Pancreas (tissue), 10 donors: ENCODE data around the gene CAMK2B. TPM values are rescaled to one million over a fixed set of nuclear protein-coding genes. Genes with fewer than 3 reads are reported as not detected.

Experiments
- ATAC-seq, 4 donors: fragments of 200-7000 bp; cut with Tn5 transposase; one replicate each; pipeline versions ENCODE4 v1.8.0 to v1.9.1; 2020; ENCODE audit warnings: mild to moderate bottlenecking in 4 of 4, moderate library complexity in 4 of 4
- DNase-seq, 6 donors: peaks; one replicate each; pipeline ENCODE4 v3.0.0-alpha.2; 2020
- FAIRE-seq: peaks from 2 replicates; lab custom pipeline; 2012; peaks lifted over from hg19 to GRCh38; lab: Jason Lieb, UNC
- H3K27ac ChIP-seq, 4 donors: fragments of 200-600 bp; sonication (generic); 1 replicate in 3 of 4; 2 replicates in 1 of 4; pipeline versions ENCODE4 v1.5.0 to v1.8.0; 2020
- H3K27me3 ChIP-seq, 4 donors: fragments of 200-600 bp; one replicate each; pipeline ENCODE4 v1.8.0; 2021
- H3K36me3 ChIP-seq, 3 donors: fragments of 200-600 bp; sonication (generic) in 1 of 3; one replicate each; pipeline versions ENCODE4 v1.5.0 to v1.8.0; 2020 to 2021
- H3K4me1 ChIP-seq, 3 donors: fragments of 200-600 bp; one replicate each; pipeline ENCODE4 v1.8.0; 2021
- H3K4me3 ChIP-seq, 4 donors: fragments of 200-600 bp; sonication (generic) in 2 of 4; one replicate each; pipeline versions ENCODE4 v1.5.0 to v1.8.0; 2020 to 2021
- H3K9me3 ChIP-seq, 4 donors: fragments of 200-600 bp; one replicate each; pipeline ENCODE4 v1.8.0; 2021
- CTCF ChIP-seq, 4 donors: fragments of 200-600 bp; sonication (generic) in 3 of 4; IDR thresholded peaks; one replicate each; pipeline versions ENCODE4 v1.5.0 to v1.8.0; 2021; ENCODE audit warnings: antibody characterized with exemption in 4 of 4
- WGBS, 2 donors: extraction: QIAGEN DNeasy Blood & Tissue Kit; methylation state at CpG; one replicate each; pipeline ENCODE4 v1.1.7; 2013; 5-methylcytosine and 5-hydroxymethylcytosine counted together
- intact Hi-C, 3 donors: fragments of 100-400 bp; cut with DNase I; formaldehyde crosslinking; loops; one replicate each; pipeline versions ENCODE4 v1.11.1 to v1.14.2; 2022
- polyA plus RNA-seq, 2 donors: library from polyadenylated mRNA; stranded (reverse); fragments of 200-250 nt; gene quantifications; one replicate each; pipeline ENCODE4 v1.2.3, GENCODE V29; 2013
- total RNA-seq, 6 donors: library from RNA; stranded (reverse); fragmentation: NEBNext Ultra II Directional in 4 of 6; extraction: Animal tissue kit (Norgen Biotek cat#: 25700) in 4 of 6; gene quantifications; one replicate each; pipeline versions ENCODE4 v1.2.1 to v1.2.4, GENCODE V29; 2021 to 2023
- donor health status: healthy with polysubstance abuse.
- donor health status: DM: no; HTN: no; CAD: no; lungs with moderate emphysema.
- donor health status: DM: no; HTN: no; CAD: no.
- donor health status: control.
- donor health status: control.
- donor health status: Bipolar disorder and iron deficiency.
- donor health status: DM: yes; HTN: yes; CAD: no.
- donor health status: DM: no; HTN: no; CAD: no.
- donor health status: DM: no; HTN: no; CAD: no.
- donor health status: DM: yes; HTN: yes; CAD: no.

CAMK2B gene
- total and polyA plus RNA-seq, 8 donors: 0.83 to 34.0 (median 2.0) TPM

DNA sequence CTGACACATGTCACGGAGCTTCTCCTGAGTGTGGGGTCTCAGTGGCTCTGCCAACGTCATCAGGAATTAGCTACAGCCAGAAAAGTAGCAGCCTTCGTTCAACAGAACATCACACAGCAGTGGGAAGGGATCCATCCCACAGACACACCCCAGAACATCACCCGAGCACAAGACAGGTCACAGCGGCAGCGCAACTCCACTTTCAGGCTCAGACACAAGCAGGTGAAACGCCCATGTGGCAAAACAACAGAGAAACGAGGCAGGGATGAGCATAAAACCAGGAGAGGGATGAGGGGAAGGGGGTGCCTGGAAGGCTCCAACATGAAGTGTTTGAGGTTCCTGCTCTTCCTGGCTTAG, 44.8 kb downstream of the CAMK2B start:
- Histone ChIP-seq H3K36me3 (no peaks in the 10 kb centered on the region), H3K9me3 (no peaks in the 10 kb centered on the region), H3K27ac (no peak overlapping the region), H3K4me3 (no peak overlapping the region), H3K4me1 (no peaks in the 10 kb centered on the region), H3K27me3 (no peaks in the 10 kb centered on the region)
- intact Hi-C loops: no loop called here
- DNase-seq (no peak), ATAC-seq (no peak), FAIRE-seq (no peak)
- TF ChIP-seq CTCF (IDR thresholded peaks at IDR 0.05): no peak
- 61 to 62% methylated on average over 8 of the region's 8 CpGs for WGBS, 2 donors

DNA sequence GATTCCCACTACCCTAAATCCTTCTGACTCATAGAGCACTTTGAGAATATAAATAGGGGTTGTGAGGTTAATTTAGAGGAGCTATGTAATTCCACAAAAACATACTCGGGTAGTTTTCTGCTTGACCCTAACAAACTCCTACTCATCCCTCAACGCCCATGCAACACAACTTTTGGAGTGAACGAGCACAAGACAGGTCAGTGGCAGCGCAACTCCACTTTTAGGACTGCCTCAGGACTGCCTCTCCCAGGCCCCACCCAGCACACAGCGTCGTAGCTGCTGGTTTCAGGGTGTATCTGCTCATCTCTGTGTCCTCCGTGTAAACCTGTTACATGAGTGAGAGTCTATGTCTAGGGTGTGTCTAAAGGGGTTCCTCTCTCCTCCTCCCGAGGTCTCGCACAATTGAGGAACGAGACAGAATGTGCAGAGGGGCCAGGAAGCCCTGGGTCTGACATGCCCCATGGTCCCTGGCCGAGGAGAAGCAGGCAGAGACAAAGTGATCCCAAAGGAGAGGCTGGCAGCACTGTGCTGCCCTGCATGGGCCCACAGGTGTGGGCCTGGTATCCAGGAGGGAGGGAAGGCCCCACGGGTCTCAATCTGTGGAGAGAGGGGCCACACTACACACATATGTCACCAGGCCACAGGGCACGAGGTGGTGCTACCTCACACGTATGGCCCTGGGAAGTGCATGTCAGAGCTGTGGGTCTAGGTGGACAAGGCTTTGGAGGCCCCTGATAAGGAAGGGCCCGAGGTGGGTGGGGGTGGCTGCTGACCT, 45.5 kb downstream of the CAMK2B start:
- WGBS, 2 donors: 71 to 81% methylated on average over 15 of the region's 15 CpGs
- Histone ChIP-seq H3K4me3 (no peak overlapping the region), H3K27ac (no peak overlapping the region), H3K36me3 (no peaks in the 10 kb centered on the region), H3K9me3 (no peaks in the 10 kb centered on the region), H3K27me3 (no peaks in the 10 kb centered on the region), H3K4me1 (no peaks in the 10 kb centered on the region)
- intact Hi-C loops: no loop called here
- no peak for ATAC-seq
- DNase-seq: peak in 3 of 6 donors; percentile 8 to 42 (median 32)
- FAIRE-seq: no peak
- no peak for TF ChIP-seq CTCF (IDR thresholded peaks at IDR 0.05)

DNA sequence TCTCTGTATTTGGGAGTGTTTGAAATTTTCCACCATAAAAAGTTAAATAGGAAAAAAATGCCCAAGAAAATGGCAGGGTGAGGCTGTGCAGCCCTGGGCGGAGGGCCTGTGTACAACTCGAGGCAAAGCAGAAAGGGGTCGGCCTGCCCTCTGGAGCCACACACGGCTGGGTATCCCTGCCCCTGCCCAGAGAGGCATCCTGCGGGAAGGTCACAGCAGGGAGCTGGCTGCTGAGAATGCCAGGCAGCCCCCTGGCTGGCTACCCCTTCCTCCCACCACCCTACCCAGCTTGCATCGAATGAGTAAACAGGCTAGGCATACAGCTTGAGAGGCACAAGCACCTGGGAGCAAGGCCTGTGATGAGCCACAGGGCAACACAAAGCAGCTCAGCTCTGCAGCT, 46.1 kb downstream of the CAMK2B start:
- no peak for TF ChIP-seq CTCF (IDR thresholded peaks at IDR 0.05)
- Histone ChIP-seq H3K36me3 (no peaks in the 10 kb centered on the region), H3K9me3 (no peaks in the 10 kb centered on the region), H3K27me3 (no peaks in the 10 kb centered on the region), H3K4me3 (no peak overlapping the region), H3K4me1 (no peaks in the 10 kb centered on the region), H3K27ac (no peak overlapping the region)
- FAIRE-seq: no peak
- WGBS, 2 donors: 71 to 73% methylated on average over 6 of the region's 6 CpGs
- no peak for ATAC-seq
- intact Hi-C loops: no loop called here
- peak in 3 of 6 donors; percentile 1 to 28 (median 27) for DNase-seq

DNA sequence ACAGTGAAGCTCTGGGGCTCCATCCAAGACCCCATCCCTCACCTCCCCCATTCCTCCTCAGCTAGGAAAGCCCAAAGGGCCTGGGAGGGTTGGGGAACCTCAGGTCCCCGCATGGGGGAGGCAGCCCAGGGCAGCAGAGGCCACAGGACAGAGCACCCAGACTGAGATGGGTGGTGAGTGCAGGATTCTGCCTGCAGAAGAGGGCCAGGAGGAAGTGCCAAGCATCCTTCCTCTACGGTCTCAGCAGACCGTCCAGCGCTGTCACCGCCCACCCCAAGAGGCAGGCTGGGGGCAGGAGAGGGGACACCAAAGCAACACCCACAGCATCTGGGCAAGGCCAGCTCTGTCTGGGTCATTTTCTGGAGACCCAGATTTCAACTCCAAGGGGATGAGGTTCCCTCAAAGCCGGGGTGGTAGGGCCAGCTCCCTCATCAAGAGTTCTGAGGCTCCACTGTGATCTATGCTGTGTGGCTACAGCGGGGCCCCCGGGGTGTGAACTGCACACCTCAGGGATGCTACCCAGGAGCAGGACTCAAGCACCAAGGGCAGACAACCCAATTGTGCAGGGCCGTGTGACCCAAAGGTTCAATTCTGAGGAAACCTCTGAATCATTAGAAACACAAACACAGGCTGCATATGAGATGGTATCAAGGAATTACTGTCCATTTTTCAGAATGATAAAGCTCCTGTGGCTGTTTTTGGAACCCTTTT, 46.8 kb downstream of the CAMK2B start:
- no peaks in the 10 kb centered on the region for H3K9me3 ChIP-seq
- H3K27me3 ChIP-seq: no peaks in the 10 kb centered on the region
- 71 to 74% methylated on average over 9 of the region's 9 CpGs for WGBS, 2 donors
- no peaks in the 10 kb centered on the region for H3K4me1 ChIP-seq
- no peak overlapping the region for H3K27ac ChIP-seq
- peak in 3 of 6 donors; percentile 2 to 44 (median 25) for DNase-seq
- FAIRE-seq: no peak
- TF ChIP-seq CTCF (IDR thresholded peaks at IDR 0.05): no peak
- intact Hi-C loops: no loop called here
- no peak overlapping the region for H3K4me3 ChIP-seq
- no peaks in the 10 kb centered on the region for H3K36me3 ChIP-seq
- no peak for ATAC-seq

DNA sequence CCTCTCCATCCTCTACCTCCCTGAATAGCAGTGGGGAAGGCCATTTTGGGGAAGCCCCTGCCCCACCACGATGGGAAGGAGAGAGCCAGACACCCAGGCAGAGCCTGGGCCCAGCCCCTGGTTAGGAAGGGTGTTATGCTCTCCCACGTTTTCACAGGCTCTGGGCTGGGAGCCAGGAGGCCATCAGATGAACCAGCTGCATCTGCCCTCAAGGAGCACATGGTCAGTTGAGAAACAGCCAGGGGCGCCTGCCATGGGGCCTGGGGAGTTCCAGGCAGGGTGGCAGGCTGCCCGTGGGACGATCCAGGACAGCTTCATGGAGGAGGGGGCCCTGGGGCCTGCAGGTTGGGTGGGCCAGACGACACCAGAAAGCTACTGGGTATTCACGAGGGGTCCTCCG, 47.5 kb downstream of the CAMK2B start:
- intact Hi-C loops: no loop called here
- peak in 3 of 6 donors; percentile 1 to 60 (median 51) for DNase-seq
- TF ChIP-seq CTCF (IDR thresholded peaks at IDR 0.05): no peak
- Histone ChIP-seq H3K27ac (no peak overlapping the region), H3K4me1 (no peaks in the 10 kb centered on the region), H3K27me3 (no peaks in the 10 kb centered on the region), H3K9me3 (no peaks in the 10 kb centered on the region), H3K36me3 (no peaks in the 10 kb centered on the region), H3K4me3 (no peak overlapping the region)
- no peak for FAIRE-seq
- 67 to 73% methylated on average over 8 of the region's 8 CpGs for WGBS, 2 donors
- ATAC-seq: no peak
